MM.1S (cell line): ENCODE measurements around the gene TCF19.

Experiments
- DNase-seq: peaks from one replicate; pipeline ENCODE4 v3.0.0-alpha.2; 2015
- H2AFZ ChIP-seq: fragments of 300-600 bp; sonication (generic); 2 replicates; pipeline ENCODE4 v1.6.0; 2016; ENCODE audit warnings: antibody characterized with exemption, low read length
- H3F3A ChIP-seq: fragments of 300-600 bp; sonication (generic); 2 replicates; pipeline ENCODE4 v1.6.1; 2016; ENCODE audit warnings: mild to moderate bottlenecking, antibody characterized with exemption, low read length, moderate library complexity, mixed read lengths; ENCODE audit not compliant: insufficient read depth
- H3K27ac ChIP-seq: fragments of 300-600 bp; sonication (generic); 2 replicates; pipeline ENCODE4 v1.5.1; 2016; ENCODE audit warnings: mild to moderate bottlenecking, low read length
- H3K27me3 ChIP-seq: fragments of 300-600 bp; sonication (generic); replicated peaks from 2 replicates; pipeline ENCODE4 v1.6.0; 2016; ENCODE audit warnings: low read length; ENCODE audit not compliant: insufficient read depth
- H3K36me3 ChIP-seq: fragments of 300-600 bp; sonication (generic); replicated peaks from 2 replicates; pipeline ENCODE4 v1.6.1; 2016; ENCODE audit warnings: mild to moderate bottlenecking, low read length, mixed read lengths; ENCODE audit not compliant: insufficient read depth
- H3K4me1 ChIP-seq: fragments of 300-600 bp; sonication (generic); 2 replicates; pipeline ENCODE4 v1.6.1; 2016; ENCODE audit warnings: low read length, mixed read lengths
- H3K4me2 ChIP-seq: fragments of 300-600 bp; sonication (generic); 2 replicates; pipeline ENCODE4 v1.6.0; 2016; ENCODE audit warnings: low read depth, low read length
- H3K4me3 ChIP-seq: fragments of 300-600 bp; sonication (generic); 2 replicates; pipeline ENCODE4 v1.5.1; 2016; ENCODE audit warnings: low read length, mixed read lengths
- H3K79me2 ChIP-seq: fragments of 300-600 bp; sonication (generic); 2 replicates; pipeline ENCODE4 v1.6.1; 2016; ENCODE audit warnings: mixed run types, low read length, mixed read lengths
- H3K9ac ChIP-seq: fragments of 300-600 bp; sonication (generic); 2 replicates; pipeline ENCODE4 v1.6.1; 2016; ENCODE audit warnings: low read length, mixed read lengths
- H3K9me2 ChIP-seq: fragments of 300-600 bp; sonication (generic); replicated peaks from 2 replicates; pipeline ENCODE4 v1.6.1; 2016; ENCODE audit warnings: mild to moderate bottlenecking, low read length, mixed read lengths; ENCODE audit not compliant: insufficient read depth
- H3K9me3 ChIP-seq: fragments of 300-600 bp; sonication (generic); replicated peaks from 2 replicates; pipeline ENCODE4 v1.6.1; 2016; ENCODE audit warnings: mild to moderate bottlenecking, low read length, mixed read lengths; ENCODE audit not compliant: insufficient read depth
- H4K20me1 ChIP-seq: fragments of 300-600 bp; sonication (generic); 2 replicates; pipeline ENCODE4 v1.6.1; 2016; ENCODE audit warnings: mild to moderate bottlenecking, low read length, moderate library complexity, mixed read lengths; ENCODE audit not compliant: insufficient read depth
- EZH2 ChIP-seq: fragments of 300-600 bp; sonication (generic); optimal IDR thresholded peaks from 2 replicates; pipeline ENCODE3; 2017; ENCODE audit warnings: low read depth, mild to moderate bottlenecking, antibody characterized with exemption, low read length, mixed read lengths
- EZH2phosphoT487 ChIP-seq: fragments of 300-600 bp; sonication (generic); IDR thresholded peaks from 2 replicates; pipeline ENCODE4 v1.6.1; 2018; ENCODE audit warnings: antibody characterized with exemption, low read length
- TF ChIP-seq, protein P1 (sequence below): fragments of 300-600 bp; sonication (generic); IDR thresholded peaks from 2 replicates; pipeline ENCODE4 v1.5.1; 2016; ENCODE audit warnings: antibody characterized with exemption, low read length, mixed read lengths

Gene TCF19

GRCh38 chr6:31173406-31173805, 15.0 kb downstream of the TCF19 start:
- Histone ChIP-seq H3K27me3 (no peaks in the 10 kb centered on the region), H2AFZ (no peak overlapping the region), H3K4me3 (no peak overlapping the region), H3K9ac (no peak overlapping the region), H3K4me1 (no peaks in the 10 kb centered on the region), H3K9me2 (no peaks in the 10 kb centered on the region), H3K9me3 (no peaks in the 10 kb centered on the region), H3K4me2 (no peak overlapping the region), H3K79me2 (no peaks in the 10 kb centered on the region), H4K20me1 (no peaks in the 10 kb centered on the region), H3F3A (no peaks in the 10 kb centered on the region), H3K27ac (no peak overlapping the region), H3K36me3 (no peaks in the 10 kb centered on the region)
- no peak for DNase-seq
- TF ChIP-seq EZH2: no peak
- TF ChIP-seq EZH2phosphoT487: no peak
- TF ChIP-seq, protein P1, sequence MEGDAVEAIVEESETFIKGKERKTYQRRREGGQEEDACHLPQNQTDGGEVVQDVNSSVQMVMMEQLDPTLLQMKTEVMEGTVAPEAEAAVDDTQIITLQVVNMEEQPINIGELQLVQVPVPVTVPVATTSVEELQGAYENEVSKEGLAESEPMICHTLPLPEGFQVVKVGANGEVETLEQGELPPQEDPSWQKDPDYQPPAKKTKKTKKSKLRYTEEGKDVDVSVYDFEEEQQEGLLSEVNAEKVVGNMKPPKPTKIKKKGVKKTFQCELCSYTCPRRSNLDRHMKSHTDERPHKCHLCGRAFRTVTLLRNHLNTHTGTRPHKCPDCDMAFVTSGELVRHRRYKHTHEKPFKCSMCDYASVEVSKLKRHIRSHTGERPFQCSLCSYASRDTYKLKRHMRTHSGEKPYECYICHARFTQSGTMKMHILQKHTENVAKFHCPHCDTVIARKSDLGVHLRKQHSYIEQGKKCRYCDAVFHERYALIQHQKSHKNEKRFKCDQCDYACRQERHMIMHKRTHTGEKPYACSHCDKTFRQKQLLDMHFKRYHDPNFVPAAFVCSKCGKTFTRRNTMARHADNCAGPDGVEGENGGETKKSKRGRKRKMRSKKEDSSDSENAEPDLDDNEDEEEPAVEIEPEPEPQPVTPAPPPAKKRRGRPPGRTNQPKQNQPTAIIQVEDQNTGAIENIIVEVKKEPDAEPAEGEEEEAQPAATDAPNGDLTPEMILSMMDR: no peak

GRCh38 chr6:31174378-31174777, 16.0 kb downstream of the TCF19 start:
- Histone ChIP-seq H3K27ac (no peak overlapping the region), H3K79me2 (no peaks in the 10 kb centered on the region), H3K9me3 (no peaks in the 10 kb centered on the region), H3K4me3 (no peak overlapping the region), H3F3A (no peaks in the 10 kb centered on the region), H4K20me1 (no peaks in the 10 kb centered on the region), H3K36me3 (no peaks in the 10 kb centered on the region), H3K9ac (no peak overlapping the region), H3K27me3 (no peaks in the 10 kb centered on the region), H3K9me2 (no peaks in the 10 kb centered on the region), H3K4me2 (no peak overlapping the region), H3K4me1 (no peaks in the 10 kb centered on the region), H2AFZ (no peak overlapping the region)
- TF ChIP-seq EZH2phosphoT487: no peak
- no peak for TF ChIP-seq EZH2
- TF ChIP-seq, protein P1: no peak
- no peak for DNase-seq

GRCh38 chr6:31175971-31176370, 17.6 kb downstream of the TCF19 start:
- H3K36me3 ChIP-seq: no peaks in the 10 kb centered on the region
- H3K79me2 ChIP-seq: 0 out of 2 replicates have a peak, but pooled peaks cover 4% of the 10 kb centered on the region
- no peak for DNase-seq
- no peaks in the 10 kb centered on the region for H3K4me1 ChIP-seq
- no peaks in the 10 kb centered on the region for H3K9me2 ChIP-seq
- no peak overlapping the region for H2AFZ ChIP-seq
- H3F3A ChIP-seq: no peaks in the 10 kb centered on the region
- TF ChIP-seq, protein P1: no peak
- TF ChIP-seq EZH2phosphoT487 (no peak), EZH2 (no peak)
- H3K27me3 ChIP-seq: no peaks in the 10 kb centered on the region
- H4K20me1 ChIP-seq: no peaks in the 10 kb centered on the region
- H3K27ac ChIP-seq: no peak overlapping the region
- no peak overlapping the region for H3K4me2 ChIP-seq
- H3K9me3 ChIP-seq: no peaks in the 10 kb centered on the region
- no peak overlapping the region for H3K4me3 ChIP-seq
- H3K9ac ChIP-seq: no peak overlapping the region
